Cardiac fibroblast (primary cell): Measurements from ENCODE around the gene PDE4B.
"Not testable (repeated sequence)": the region's sequence is repeated elsewhere in the genome, so short reads cannot be mapped to it uniquely, and the experiment has no call there.

Source experiments
- DNase-seq, 2 donors: peaks; one replicate each; pipeline versions ENCODE4 v3.0.0 to v3.0.0-alpha.2; 2010; ENCODE audit warnings: low read depth in 2 of 2
- H3K4me3 ChIP-seq, 2 donors: replicated peaks in 1 of 2; 1 replicate in 1 of 2; 2 replicates in 1 of 2; pipeline ENCODE4 v1.5.1; 2011; ENCODE audit warnings: low read depth in 2 of 2, low read length in 2 of 2, mild to moderate bottlenecking in 2 of 2, moderate library complexity in 1 of 2
- TF ChIP-seq, protein P1 (sequence below): IDR thresholded peaks from one replicate; pipeline ENCODE4 v1.5.1; 2011; ENCODE audit warnings: low read depth, mild to moderate bottlenecking, low read length, inconsistent platforms

Gene PDE4B

GRCh38 chr1:66085600-66085999, 292.9 kb downstream of the PDE4B start:
- DNase-seq = no peak
- TF ChIP-seq, protein P1, sequence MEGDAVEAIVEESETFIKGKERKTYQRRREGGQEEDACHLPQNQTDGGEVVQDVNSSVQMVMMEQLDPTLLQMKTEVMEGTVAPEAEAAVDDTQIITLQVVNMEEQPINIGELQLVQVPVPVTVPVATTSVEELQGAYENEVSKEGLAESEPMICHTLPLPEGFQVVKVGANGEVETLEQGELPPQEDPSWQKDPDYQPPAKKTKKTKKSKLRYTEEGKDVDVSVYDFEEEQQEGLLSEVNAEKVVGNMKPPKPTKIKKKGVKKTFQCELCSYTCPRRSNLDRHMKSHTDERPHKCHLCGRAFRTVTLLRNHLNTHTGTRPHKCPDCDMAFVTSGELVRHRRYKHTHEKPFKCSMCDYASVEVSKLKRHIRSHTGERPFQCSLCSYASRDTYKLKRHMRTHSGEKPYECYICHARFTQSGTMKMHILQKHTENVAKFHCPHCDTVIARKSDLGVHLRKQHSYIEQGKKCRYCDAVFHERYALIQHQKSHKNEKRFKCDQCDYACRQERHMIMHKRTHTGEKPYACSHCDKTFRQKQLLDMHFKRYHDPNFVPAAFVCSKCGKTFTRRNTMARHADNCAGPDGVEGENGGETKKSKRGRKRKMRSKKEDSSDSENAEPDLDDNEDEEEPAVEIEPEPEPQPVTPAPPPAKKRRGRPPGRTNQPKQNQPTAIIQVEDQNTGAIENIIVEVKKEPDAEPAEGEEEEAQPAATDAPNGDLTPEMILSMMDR = no peak
- no peak overlapping the region for H3K4me3 ChIP-seq

GRCh38 chr1:66088787-66089186, 296.1 kb downstream of the PDE4B start:
- TF ChIP-seq, protein P1 = no peak
- DNase-seq = no peak
- no peak overlapping the region for H3K4me3 ChIP-seq

DNA sequence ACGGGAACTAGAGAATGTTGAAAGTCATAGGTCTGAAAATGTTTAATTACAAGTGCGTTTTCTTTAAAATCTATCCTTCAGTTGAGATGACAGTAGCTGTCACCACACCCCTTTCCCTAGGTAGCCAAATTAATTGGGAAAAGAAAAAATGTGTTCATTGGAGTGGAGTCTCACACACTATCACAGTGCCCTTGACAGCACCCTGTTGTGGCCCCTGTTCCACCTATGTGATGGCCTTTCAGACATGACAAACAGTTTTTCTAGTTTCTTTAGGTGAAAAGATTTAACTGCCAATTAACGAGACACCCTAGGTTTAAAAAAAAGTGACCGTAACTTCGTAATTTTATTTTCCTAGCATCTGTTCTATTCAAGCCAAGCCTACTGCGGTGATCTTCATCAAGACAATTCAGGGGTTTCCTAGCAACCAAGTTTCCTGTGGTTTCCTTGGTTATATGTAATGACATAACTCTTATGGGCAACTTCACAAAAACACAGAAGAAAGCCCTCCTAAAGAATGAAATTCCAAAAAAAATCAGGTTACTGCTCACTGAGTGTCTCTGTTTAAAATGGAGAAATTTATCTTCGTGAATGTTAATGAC, 298.3 kb downstream of the PDE4B start:
- DNase-seq = peak in 1 of 2 donors; percentile 5
- H3K4me3 ChIP-seq = no peak overlapping the region

DNA sequence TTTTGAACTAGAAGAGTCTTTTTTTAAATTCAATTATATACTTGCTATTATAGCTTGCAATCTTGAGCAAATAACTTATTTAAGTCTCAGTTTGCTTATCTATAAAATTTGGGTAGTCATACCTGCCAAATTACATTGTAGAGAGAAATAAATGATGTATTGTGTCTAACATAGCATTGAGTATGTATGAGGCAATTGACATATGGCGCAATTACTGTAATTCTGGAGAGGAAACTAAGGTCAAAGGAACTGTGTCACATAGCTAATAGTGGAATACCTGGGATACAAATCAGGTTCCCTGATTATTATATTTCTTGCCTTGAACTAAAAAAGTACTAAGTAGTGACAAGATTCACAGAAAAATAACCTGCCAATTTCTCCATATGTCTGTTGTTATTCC, 302.5 kb downstream of the PDE4B start:
- TF ChIP-seq, protein P1 = no peak
- H3K4me3 ChIP-seq = no peak overlapping the region
- DNase-seq = no peak

More for the DNA sequence above, 298.3 kb downstream of the PDE4B start:
- TF ChIP-seq, protein P1 = no peak

DNA sequence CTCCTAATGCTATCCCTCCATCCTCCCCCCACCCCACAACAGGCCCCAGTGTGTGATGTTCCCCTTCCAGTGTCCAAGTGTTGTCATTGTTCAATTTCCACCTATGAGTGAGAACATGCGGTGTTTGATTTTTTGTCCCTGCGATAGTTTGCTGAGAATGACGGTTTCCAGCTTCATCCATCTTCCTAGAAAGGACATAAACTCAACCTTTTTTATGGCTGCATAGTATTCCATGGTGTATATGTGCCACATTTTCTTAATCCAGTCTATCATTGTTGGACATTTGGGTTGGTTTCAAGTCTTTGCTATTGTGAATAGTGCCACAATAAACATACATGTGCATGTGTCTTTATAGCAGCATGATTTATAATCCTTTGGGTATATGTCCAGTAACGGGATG, 308.3 kb downstream of the PDE4B start:
- DNase-seq, H3K4me3 ChIP-seq: not testable (repeated sequence)

GRCh38 chr1:66104076-66104475, 311.4 kb downstream of the PDE4B start:
- not testable (repeated sequence) for H3K4me3 ChIP-seq, DNase-seq

GRCh38 chr1:66108624-66109023, 315.9 kb downstream of the PDE4B start:
- DNase-seq = no peak
- TF ChIP-seq, protein P1 = no peak
- no peak overlapping the region for H3K4me3 ChIP-seq

GRCh38 chr1:66112744-66113400, 320.2 kb downstream of the PDE4B start:
- TF ChIP-seq, protein P1 = no peak
- no peak for DNase-seq
- H3K4me3 ChIP-seq = no peak overlapping the region
